ENCODE data around the gene ZDHHC14. TPM values are rescaled to one million over a fixed set of nuclear protein-coding genes. Genes with fewer than 3 reads are reported as not detected.

The ZDHHC14 gene
- total RNA-seq, 1 donor from 2014 or later, result 5.1 TPM

GRCh38 chr6:157428427-157429202 is 47.6 kb downstream of the ZDHHC14 start:
- H3K36me3 Mint-ChIP-seq (ENCODE audit: unreplicated experiment), result no peaks in the 10 kb centered on the region
- peaks cover 9% of the 10 kb centered on the region for H3K27me3 Mint-ChIP-seq (ENCODE audit: unreplicated experiment)
- H3K4me1 Mint-ChIP-seq (ENCODE audit: low read depth, unreplicated experiment), result peaks cover 30% of the 10 kb centered on the region
- no peak for DNase-seq
- H3K9me3 Mint-ChIP-seq (ENCODE audit: unreplicated experiment), result peaks cover 10% of the 10 kb centered on the region
- TF ChIP-seq, protein P1, sequence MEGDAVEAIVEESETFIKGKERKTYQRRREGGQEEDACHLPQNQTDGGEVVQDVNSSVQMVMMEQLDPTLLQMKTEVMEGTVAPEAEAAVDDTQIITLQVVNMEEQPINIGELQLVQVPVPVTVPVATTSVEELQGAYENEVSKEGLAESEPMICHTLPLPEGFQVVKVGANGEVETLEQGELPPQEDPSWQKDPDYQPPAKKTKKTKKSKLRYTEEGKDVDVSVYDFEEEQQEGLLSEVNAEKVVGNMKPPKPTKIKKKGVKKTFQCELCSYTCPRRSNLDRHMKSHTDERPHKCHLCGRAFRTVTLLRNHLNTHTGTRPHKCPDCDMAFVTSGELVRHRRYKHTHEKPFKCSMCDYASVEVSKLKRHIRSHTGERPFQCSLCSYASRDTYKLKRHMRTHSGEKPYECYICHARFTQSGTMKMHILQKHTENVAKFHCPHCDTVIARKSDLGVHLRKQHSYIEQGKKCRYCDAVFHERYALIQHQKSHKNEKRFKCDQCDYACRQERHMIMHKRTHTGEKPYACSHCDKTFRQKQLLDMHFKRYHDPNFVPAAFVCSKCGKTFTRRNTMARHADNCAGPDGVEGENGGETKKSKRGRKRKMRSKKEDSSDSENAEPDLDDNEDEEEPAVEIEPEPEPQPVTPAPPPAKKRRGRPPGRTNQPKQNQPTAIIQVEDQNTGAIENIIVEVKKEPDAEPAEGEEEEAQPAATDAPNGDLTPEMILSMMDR (IDR thresholded peaks at IDR 0.05; ENCODE audit: partially characterized antibody, unreplicated experiment), result no peak
- H3K4me3 Mint-ChIP-seq (ENCODE audit: unreplicated experiment), result no peak overlapping the region
- H3K27ac Mint-ChIP-seq (ENCODE audit: unreplicated experiment), result no peak overlapping the region

DNA sequence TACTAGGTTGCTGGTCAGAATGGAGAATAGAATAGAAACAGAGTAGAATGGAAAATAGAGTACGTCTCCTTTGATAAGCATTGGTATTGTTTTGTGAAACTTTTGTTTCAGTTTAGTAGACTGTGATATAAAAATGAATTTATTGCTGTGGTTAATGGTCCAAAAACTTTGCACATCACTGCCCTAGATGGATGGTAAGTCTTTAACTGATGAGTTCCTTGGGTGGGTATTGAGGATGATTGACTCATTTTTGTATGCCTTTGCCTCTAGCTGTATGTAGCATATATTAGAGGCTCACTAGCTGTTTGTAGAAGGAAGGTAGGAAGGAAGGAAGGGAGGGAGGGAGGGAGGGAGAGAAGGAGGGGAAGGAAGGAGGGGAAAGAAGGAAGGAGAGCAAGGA is 48.3 kb downstream of the ZDHHC14 start:
- Mint-ChIP-seq H3K27ac (ENCODE audit: unreplicated experiment) (no peak overlapping the region), H3K4me1 (ENCODE audit: low read depth, unreplicated experiment) (peaks cover 30% of the 10 kb centered on the region)
- TF ChIP-seq, protein P1 (IDR thresholded peaks at IDR 0.05; ENCODE audit: partially characterized antibody, unreplicated experiment), result no peak

GRCh38 chr6:157430834-157431233 is 49.8 kb downstream of the ZDHHC14 start:
- no peak for DNase-seq
- TF ChIP-seq, protein P1 (IDR thresholded peaks at IDR 0.05; ENCODE audit: partially characterized antibody, unreplicated experiment), result no peak
- no peaks in the 10 kb centered on the region for H3K36me3 Mint-ChIP-seq (ENCODE audit: unreplicated experiment)
- no peak overlapping the region for H3K4me3 Mint-ChIP-seq (ENCODE audit: unreplicated experiment)
- peaks cover 12% of the 10 kb centered on the region for H3K27me3 Mint-ChIP-seq (ENCODE audit: unreplicated experiment)
- H3K27ac Mint-ChIP-seq (ENCODE audit: unreplicated experiment), result peak overlapping the region; percentile 68
- H3K9me3 Mint-ChIP-seq (ENCODE audit: unreplicated experiment), result peaks cover 10% of the 10 kb centered on the region
- peaks cover 28% of the 10 kb centered on the region for H3K4me1 Mint-ChIP-seq (ENCODE audit: low read depth, unreplicated experiment)

More for the DNA sequence above, 48.3 kb downstream of the ZDHHC14 start:
- Mint-ChIP-seq H3K4me3 (ENCODE audit: unreplicated experiment) (no peak overlapping the region), H3K9me3 (ENCODE audit: unreplicated experiment) (peaks cover 10% of the 10 kb centered on the region), H3K36me3 (ENCODE audit: unreplicated experiment) (no peaks in the 10 kb centered on the region), H3K27me3 (ENCODE audit: unreplicated experiment) (peaks cover 9% of the 10 kb centered on the region)
- DNase-seq, result no peak

DNA sequence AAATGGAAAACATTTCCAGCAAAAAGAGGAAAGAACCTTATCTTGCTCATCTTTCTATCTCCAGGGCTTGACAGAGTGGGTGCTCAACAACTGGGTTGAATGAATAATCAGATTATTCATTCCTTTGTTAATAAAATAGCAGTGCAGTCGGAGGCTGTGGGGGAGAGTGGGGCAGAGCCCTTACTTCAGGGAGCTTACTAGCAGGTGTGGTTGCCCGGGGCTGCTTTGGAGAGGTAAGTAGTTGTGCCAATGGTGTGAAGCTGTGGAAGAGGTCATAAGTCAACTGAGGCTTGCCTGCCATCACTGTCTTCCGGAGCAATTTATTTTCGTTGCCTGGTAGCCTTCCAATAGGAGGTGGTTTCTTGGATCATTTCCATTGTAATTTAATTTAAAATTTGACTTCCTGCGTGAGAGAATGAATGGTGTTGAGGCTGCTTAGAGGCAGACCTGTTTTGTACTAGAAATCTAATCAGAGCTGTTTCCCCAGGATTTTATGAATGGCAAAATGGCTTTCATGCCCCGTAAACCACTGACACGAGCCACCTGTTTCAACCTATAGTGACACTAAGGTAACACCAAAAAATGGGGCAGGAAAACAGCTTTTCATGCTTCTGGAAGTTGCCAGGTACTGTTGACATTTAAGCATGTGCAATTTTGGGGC is 51.4 kb downstream of the ZDHHC14 start:
- Mint-ChIP-seq H3K36me3 (ENCODE audit: unreplicated experiment) (no peaks in the 10 kb centered on the region), H3K4me1 (ENCODE audit: low read depth, unreplicated experiment) (peaks cover 22% of the 10 kb centered on the region), H3K4me3 (ENCODE audit: unreplicated experiment) (no peak overlapping the region), H3K9me3 (ENCODE audit: unreplicated experiment) (peaks cover 6% of the 10 kb centered on the region), H3K27ac (ENCODE audit: unreplicated experiment) (no peak overlapping the region), H3K27me3 (ENCODE audit: unreplicated experiment) (peaks cover 7% of the 10 kb centered on the region)
- TF ChIP-seq, protein P1 (IDR thresholded peaks at IDR 0.05; ENCODE audit: partially characterized antibody, unreplicated experiment), result no peak
- no peak for DNase-seq

DNA sequence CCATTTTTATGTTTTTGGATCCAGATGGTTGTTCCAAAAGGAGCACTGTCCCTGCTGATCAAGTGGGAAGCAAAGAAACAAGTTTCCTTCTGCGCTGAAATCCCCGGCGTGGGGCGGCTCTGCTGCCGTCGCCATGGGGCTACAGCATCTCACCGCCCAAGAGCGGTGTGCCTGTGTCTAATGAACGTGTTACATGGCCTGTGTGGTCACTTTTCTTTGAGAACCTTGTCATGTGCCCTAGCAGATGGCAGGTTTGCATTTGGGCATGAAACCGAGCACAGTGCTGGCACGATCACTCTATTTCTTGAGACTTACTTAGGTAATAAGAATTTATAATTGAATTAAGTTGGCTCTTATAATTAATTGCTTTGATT is 51.9 kb downstream of the ZDHHC14 start:
- no peaks in the 10 kb centered on the region for H3K36me3 Mint-ChIP-seq (ENCODE audit: unreplicated experiment)
- H3K4me3 Mint-ChIP-seq (ENCODE audit: unreplicated experiment), result no peak overlapping the region
- TF ChIP-seq, protein P1 (IDR thresholded peaks at IDR 0.05; ENCODE audit: partially characterized antibody, unreplicated experiment), result no peak
- H3K27ac Mint-ChIP-seq (ENCODE audit: unreplicated experiment), result no peak overlapping the region
- no peak for DNase-seq
- H3K9me3 Mint-ChIP-seq (ENCODE audit: unreplicated experiment), result peaks cover 6% of the 10 kb centered on the region
- peaks cover 7% of the 10 kb centered on the region for H3K27me3 Mint-ChIP-seq (ENCODE audit: unreplicated experiment)
- peaks cover 21% of the 10 kb centered on the region for H3K4me1 Mint-ChIP-seq (ENCODE audit: low read depth, unreplicated experiment)

All from glutamatergic neuron (in vitro differentiated cells).